NCI-H69 (cell line): ENCODE results near the gene RAPGEF2.
"Not testable (repeated sequence)": the region's sequence is repeated elsewhere in the genome, so short reads cannot be mapped to it uniquely, and the experiment has no call there.

Experiments used
- DNase-seq: peaks from one replicate; lab custom pipeline; 2025; lab: John Stamatoyannopoulos, UW

Gene RAPGEF2

DNA sequence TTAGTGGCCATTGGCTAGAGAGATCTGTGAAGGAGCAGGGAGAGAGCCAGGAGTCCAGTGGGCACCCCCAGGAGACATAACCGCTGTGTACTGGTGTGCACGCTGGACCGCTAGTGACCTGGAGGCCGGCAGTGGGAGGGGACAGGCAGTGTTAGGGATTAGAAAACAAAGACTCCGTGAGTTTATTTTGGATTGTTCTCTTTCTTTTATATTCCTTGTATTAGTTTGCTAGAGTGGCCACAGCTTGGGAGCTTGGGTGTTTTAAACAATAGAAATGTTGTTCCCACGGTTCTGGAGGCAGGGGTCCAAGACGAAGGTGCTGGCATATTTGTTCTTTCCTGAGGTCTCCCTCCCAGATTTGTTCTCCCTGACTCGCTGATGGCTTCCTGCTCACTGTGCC is 266.4 kb downstream of the RAPGEF2 start:
- DNase-seq: no peak

- no peak for DNase-seq
Observed at GRCh38 chr4:159370286-159370685, 267.4 kb downstream of the RAPGEF2 start.

DNA sequence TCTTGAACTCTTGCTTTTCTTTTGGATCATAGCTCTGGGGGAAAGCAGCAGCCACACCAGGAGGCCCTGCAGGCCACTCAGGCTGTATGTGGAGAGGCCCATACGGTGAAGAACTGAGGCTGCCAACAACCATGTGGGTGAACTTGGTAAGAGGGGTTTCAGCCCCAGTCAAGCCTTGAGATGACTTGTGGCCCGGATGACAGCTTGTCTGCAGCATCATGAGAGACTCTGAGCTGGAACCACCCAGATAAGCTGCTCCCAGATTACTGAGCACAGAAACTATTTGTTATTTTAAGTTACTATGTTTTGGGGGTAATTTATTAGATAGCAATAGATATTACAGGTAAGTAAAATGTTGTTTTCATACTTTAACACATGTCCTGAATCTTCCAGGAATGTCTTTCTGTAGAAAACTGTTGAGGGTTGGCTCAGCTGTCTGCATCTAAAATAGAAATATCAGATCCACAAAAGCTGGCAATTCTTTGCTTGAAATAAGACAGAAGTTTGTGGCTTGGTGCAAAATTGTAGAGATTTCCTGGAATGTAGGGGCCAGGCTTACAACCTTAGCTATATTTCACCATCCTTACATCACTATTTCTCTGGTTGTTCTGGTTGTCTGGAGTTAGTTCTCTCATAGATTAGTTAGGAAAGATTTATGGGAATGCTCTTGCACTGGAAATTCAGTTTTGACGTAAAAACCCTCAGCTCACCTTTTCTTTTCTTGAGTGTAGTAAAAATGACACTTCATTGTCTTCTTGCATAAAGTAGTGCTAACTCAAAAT is 272.1 kb downstream of the RAPGEF2 start:
- DNase-seq: no peak

DNA sequence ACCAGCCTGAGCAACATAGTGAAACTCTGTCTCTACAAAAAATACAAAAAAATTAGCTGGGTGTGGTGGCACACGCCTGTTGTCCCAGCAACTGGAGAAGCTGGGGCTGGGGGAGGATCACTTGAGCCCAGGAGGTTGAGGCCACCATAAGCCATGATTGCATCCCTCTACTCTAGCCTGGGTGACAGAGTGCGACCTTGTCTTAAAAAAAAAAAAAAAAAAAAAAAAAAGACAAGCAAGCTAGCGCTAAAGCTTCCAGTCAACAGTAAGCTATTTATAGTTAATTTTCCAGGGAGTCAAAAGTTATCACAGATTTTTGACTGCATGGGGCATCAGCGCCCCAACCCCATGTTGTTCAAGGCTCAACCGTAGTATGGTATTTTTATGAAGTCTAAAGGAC is 273.4 kb downstream of the RAPGEF2 start:
- DNase-seq: no peak

DNA sequence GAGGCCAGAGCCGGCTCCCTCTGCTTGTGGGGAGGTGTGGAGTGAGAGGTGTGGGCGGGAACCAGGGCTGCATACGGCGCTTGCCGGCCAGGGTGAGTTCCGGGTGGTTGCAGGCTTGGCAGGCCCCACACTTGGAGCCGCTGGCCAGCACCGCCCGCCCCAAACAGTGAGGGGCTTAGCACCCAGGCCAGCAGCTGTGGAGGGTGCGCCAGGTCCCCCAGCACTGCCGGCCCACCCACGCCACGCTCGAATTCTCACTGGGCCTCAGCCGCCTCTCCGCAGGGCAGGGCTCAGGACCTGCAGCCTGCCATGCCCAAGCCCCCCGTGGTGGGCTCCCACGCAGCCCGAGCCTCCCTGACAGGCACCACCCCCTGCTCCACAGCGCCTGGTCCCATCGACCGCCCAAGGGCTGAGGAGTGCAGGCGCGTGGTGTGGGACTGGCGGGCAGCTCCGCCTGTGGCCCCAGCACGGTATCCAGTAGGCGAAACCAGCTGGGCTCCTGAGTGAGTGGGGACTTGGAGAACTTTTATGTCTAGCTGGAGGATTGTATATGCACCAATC is 275.3 kb downstream of the RAPGEF2 start:
- DNase-seq: no peak

GRCh38 chr4:159379064-159379463 is 276.2 kb downstream of the RAPGEF2 start:
- not testable (repeated sequence) for DNase-seq

DNA sequence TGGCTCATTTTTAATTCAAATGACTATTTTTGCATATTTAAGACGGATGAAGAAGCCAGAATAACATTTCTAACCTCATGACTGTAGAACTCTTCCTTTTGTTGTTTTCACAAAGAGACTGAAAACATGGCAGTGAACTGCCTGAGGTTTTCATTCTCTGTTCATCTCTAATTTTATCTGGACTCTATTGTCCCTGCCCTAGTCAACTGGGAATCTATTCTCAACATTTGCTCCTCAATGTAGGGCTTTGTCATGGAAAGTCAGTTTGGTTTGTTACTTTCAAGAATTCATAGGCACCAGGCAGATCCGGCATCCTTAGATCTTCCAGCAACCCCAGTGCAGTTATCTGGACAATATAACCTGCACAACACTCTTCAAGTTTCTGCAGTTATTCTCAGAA is 277.0 kb downstream of the RAPGEF2 start:
- DNase-seq: no peak

- no peak for DNase-seq
Observed at GRCh38 chr4:159382856-159383561, 280.1 kb downstream of the RAPGEF2 start.

- DNase-seq: no peak
Observed at GRCh38 chr4:159383562-159383931, 280.7 kb downstream of the RAPGEF2 start.

- DNase-seq: no peak
Observed at GRCh38 chr4:159384017-159384416, 281.1 kb downstream of the RAPGEF2 start.

DNA sequence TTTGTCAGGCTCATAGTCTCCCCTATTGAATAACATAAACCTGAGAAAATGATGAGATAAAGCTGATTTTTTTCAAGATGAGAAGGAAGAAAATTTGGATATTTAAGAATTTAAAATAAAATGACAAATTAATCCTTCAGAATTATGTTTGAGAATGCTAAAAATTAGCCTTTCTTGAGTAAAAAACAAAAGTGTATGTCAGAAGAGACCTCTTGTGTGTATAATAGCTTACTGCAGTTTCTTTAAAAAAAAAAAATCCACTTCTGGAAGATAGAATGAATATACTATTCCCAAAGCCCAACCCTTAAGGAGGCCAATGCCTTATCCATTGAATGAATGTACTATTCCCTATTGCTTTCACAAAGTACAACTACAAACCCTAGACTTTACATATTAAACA is 281.8 kb downstream of the RAPGEF2 start:
- DNase-seq: no peak

DNA sequence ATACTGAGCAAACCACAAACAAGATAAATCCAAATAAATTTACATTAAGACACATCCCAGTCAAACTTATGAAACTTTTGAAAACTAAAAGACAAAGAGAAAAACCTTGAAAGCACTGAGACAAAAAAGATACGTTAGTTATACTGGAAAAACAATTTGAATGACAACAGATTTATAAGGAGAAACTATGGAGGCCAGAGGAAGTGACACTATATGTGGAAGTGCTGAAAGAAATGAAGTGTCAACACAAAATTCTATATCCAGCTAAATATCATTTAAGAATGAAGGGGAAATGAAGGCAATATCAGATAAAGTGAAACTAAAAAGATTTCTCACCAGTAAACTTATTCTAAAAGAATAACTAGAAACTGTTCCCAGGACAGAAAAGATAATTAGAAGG is 283.7 kb downstream of the RAPGEF2 start:
- no peak for DNase-seq

DNA sequence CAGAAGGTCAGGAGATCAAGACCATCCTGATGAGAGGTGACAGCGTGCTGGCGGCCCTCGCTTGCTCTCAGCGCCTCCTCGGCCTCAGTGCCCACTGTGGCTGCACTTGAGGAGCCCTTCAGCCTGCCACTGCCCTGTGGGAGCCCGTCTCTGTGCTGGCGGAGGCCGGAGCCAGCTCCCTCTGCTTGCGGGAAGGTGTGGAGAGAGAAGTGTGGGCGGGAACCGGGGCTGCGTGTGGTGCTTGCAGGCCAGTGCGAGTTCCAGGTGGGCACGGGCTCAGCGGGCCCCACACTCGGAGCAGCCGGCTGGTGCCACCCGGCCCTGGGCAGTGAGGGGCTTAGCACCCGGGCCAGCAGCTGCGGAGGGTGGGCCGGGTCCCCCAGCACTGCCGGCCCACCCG is 286.9 kb downstream of the RAPGEF2 start:
- DNase-seq: no peak

DNA sequence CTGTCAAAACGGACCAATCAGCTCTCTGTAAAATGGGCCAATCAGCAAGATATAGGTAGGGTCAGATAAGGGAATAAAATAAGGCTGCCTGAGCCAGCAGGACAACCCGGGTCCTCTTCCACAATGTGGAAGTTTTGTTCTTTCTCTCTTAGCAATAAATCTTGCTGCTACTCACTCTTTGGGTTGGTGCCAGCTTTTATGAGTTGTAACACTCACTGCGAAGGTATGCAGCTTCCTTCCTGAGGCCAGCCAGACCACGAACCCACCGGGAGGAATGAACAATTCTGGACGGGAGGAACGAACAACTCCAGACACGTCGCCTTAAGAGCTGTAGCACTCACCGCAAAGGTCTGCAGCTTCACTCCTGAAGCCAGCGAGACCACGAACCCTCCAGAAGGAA is 287.8 kb downstream of the RAPGEF2 start:
- no peak for DNase-seq

GRCh38 chr4:159395693-159396092 is 292.8 kb downstream of the RAPGEF2 start:
- DNase-seq: no peak

GRCh38 chr4:159396151-159396550 is 293.3 kb downstream of the RAPGEF2 start:
- DNase-seq: no peak

- no peak for DNase-seq
Observed at GRCh38 chr4:159398236-159398638, 295.4 kb downstream of the RAPGEF2 start.

DNA sequence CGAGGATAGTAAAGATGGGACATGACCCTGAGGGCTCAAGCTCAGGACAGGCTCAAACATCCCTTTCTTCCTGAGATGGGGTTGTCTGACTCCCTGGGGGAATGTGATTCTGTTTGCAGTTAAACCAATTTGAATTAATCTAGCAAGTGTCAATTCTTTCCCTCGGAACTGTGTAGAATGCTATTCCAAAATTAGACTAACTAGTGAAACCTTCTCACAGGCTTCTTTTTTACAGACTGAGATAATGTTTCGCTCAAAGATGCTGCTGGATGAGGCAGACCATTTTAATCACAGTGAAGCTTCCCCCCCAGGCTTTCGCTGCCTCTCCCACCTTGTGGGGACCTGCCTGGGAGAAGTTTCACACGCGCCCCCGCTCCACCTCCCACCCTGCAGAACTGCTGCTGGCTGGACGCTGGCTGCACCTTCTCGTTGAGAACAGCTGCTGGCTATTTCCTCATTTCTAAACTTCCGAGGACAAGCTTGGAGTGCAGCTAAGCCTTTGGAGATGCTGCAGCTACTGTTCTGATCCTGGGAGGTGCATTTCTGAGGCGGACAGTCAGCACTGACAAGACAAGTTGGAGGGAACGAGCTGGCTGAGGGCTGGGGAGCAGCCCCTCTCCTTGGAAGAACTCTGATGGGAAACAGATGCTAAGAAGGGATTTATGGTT is 297.8 kb downstream of the RAPGEF2 start:
- DNase-seq: no peak

GRCh38 chr4:159401226-159401712 is 298.4 kb downstream of the RAPGEF2 start:
- no peak for DNase-seq

DNA sequence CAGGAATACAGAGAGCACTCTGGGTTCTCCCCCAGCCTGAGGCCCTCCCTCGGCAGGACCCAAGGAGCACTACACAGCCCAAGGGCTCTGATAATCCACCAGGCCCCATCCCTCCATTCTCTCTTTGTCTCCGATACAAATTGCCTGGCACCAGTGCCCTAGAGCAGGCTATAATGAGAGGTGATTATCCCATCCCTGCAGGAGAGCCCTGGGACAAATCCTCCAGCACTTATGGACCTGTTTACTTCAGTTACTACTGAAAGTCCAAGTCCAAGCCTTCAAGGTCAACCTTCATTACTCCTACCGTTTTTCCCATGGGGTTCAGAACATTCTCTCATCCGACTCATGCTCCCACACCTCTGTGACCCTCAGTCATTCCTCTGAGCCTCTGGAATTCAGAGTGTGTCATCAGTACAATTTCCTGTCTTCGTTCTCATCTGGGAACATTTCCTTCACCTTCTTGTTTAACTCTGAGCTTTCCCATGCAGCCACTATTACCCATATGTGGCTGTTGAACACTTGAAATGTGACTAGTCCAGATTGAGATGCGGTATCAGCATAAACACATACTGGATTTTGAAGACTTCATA is 299.0 kb downstream of the RAPGEF2 start:
- DNase-seq: peak; percentile 7
